Measurements from ENCODE around the gene PPP2R3A.
"Not testable (repeated sequence)": the region's sequence is repeated elsewhere in the genome, so short reads cannot be mapped to it uniquely, and the experiment has no call there.

PPP2R3A gene

DNA sequence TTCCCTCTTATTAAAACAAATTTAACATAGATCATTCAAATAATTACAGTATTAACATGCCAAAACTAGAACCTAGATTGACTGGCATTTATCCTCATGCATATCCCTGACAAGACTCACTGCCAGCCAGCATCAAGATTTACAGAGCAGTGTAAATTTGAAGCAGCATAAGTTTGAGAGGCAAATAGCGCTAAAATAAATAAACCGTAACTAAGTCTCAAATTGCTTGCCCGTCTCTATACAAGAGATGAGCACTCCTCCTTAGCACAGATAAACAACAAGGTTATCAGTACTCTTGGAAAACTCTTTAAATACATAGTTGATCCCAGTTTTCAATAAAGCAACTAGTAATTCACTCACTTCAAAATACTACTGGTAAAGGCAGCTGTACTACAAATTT is 201.0 kb downstream of the PPP2R3A start:
- no peak overlapping the region for H3K9ac ChIP-seq (ENCODE audit: low read length)

GRCh38 chr3:136168236-136168635 is 202.7 kb downstream of the PPP2R3A start:
- H3K4me1 ChIP-seq (ENCODE audit: insufficient read depth, low read length) = peaks cover 27% of the 10 kb centered on the region
- H3K4me3 ChIP-seq (ENCODE audit: low read depth in 1 of 2, low read length in 2 of 2); H3K36me3 ChIP-seq (ENCODE audit: insufficient read depth, low read length); H3K27me3 ChIP-seq (ENCODE audit: control insufficient read depth in 1 of 2, insufficient read depth in 2 of 2, low read length in 2 of 2); H3K9ac ChIP-seq (ENCODE audit: low read length); H3K9me3 ChIP-seq (ENCODE audit: low read length); H3K27ac ChIP-seq (ENCODE audit: low read depth, low read length): not testable (repeated sequence)

More for the DNA sequence above, 201.0 kb downstream of the PPP2R3A start:
- Histone ChIP-seq H3K36me3 (ENCODE audit: insufficient read depth, low read length) (no peaks in the 10 kb centered on the region), H3K4me1 (ENCODE audit: insufficient read depth, low read length) (peaks cover 26% of the 10 kb centered on the region), H3K9me3 (ENCODE audit: low read length) (no peaks in the 10 kb centered on the region), H3K27ac (ENCODE audit: low read depth, low read length) (no peak overlapping the region), H3K4me3 (ENCODE audit: low read depth in 1 of 2, low read length in 2 of 2) (no peak overlapping the region), H3K27me3 (ENCODE audit: control insufficient read depth in 1 of 2, insufficient read depth in 2 of 2, low read length in 2 of 2) (no peaks in the 10 kb centered on the region)

GRCh38 chr3:136171097-136171542 is 205.6 kb downstream of the PPP2R3A start:
- Histone ChIP-seq H3K36me3 (ENCODE audit: insufficient read depth, low read length) (no peaks in the 10 kb centered on the region), H3K4me1 (ENCODE audit: insufficient read depth, low read length) (peaks cover 38% of the 10 kb centered on the region), H3K4me3 (ENCODE audit: low read depth in 1 of 2, low read length in 2 of 2) (no peak overlapping the region), H3K27me3 (ENCODE audit: control insufficient read depth in 1 of 2, insufficient read depth in 2 of 2, low read length in 2 of 2) (no peaks in the 10 kb centered on the region), H3K27ac (ENCODE audit: low read depth, low read length) (no peak overlapping the region), H3K9ac (ENCODE audit: low read length) (no peak overlapping the region), H3K9me3 (ENCODE audit: low read length) (no peaks in the 10 kb centered on the region)

- H3K9ac ChIP-seq (ENCODE audit: low read length) = no peak overlapping the region
- H3K9me3 ChIP-seq (ENCODE audit: low read length) = no peaks in the 10 kb centered on the region
- no peaks in the 10 kb centered on the region for H3K27me3 ChIP-seq (ENCODE audit: control insufficient read depth in 1 of 2, insufficient read depth in 2 of 2, low read length in 2 of 2)
- H3K4me1 ChIP-seq (ENCODE audit: insufficient read depth, low read length) = peaks cover 45% of the 10 kb centered on the region
- no peak overlapping the region for H3K4me3 ChIP-seq (ENCODE audit: low read depth in 1 of 2, low read length in 2 of 2)
- H3K27ac ChIP-seq (ENCODE audit: low read depth, low read length) = no peak overlapping the region
- no peaks in the 10 kb centered on the region for H3K36me3 ChIP-seq (ENCODE audit: insufficient read depth, low read length)
Measured at GRCh38 chr3:136173939-136174490, 208.5 kb downstream of the PPP2R3A start.

DNA sequence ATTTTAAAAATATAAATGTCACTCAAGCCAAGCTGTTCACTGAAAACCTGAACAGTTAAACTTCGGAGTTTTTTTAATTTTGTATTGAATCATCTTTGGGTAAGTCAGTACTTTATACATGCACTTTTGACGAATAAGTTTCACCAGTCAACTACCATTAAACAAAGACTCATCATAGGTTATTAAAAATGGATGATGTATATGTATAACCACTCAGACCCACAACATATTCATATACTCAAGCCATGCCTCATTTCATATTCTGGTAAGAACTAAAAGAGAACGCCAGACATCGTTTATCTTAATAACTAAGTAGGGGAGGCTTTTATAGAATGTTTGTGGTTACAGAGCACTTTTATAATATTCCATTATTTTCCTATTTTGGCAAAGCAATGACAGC is 212.3 kb downstream of the PPP2R3A start:
- no peak overlapping the region for H3K9ac ChIP-seq (ENCODE audit: low read length)
- H3K27ac ChIP-seq (ENCODE audit: low read depth, low read length) = no peak overlapping the region
- H3K4me3 ChIP-seq (ENCODE audit: low read depth in 1 of 2, low read length in 2 of 2) = no peak overlapping the region
- H3K9me3 ChIP-seq (ENCODE audit: low read length) = no peaks in the 10 kb centered on the region
- no peaks in the 10 kb centered on the region for H3K27me3 ChIP-seq (ENCODE audit: control insufficient read depth in 1 of 2, insufficient read depth in 2 of 2, low read length in 2 of 2)
- H3K36me3 ChIP-seq (ENCODE audit: insufficient read depth, low read length) = no peaks in the 10 kb centered on the region
- H3K4me1 ChIP-seq (ENCODE audit: insufficient read depth, low read length) = peaks cover 43% of the 10 kb centered on the region

- H3K27ac ChIP-seq (ENCODE audit: low read depth, low read length) = no peak overlapping the region
- H3K36me3 ChIP-seq (ENCODE audit: insufficient read depth, low read length) = no peaks in the 10 kb centered on the region
- no peaks in the 10 kb centered on the region for H3K27me3 ChIP-seq (ENCODE audit: control insufficient read depth in 1 of 2, insufficient read depth in 2 of 2, low read length in 2 of 2)
- peaks cover 28% of the 10 kb centered on the region for H3K4me1 ChIP-seq (ENCODE audit: insufficient read depth, low read length)
- H3K4me3 ChIP-seq (ENCODE audit: low read depth in 1 of 2, low read length in 2 of 2) = no peak overlapping the region
- H3K9ac ChIP-seq (ENCODE audit: low read length) = no peak overlapping the region
- no peaks in the 10 kb centered on the region for H3K9me3 ChIP-seq (ENCODE audit: low read length)
Measured at GRCh38 chr3:136181741-136182140, 216.2 kb downstream of the PPP2R3A start.

DNA sequence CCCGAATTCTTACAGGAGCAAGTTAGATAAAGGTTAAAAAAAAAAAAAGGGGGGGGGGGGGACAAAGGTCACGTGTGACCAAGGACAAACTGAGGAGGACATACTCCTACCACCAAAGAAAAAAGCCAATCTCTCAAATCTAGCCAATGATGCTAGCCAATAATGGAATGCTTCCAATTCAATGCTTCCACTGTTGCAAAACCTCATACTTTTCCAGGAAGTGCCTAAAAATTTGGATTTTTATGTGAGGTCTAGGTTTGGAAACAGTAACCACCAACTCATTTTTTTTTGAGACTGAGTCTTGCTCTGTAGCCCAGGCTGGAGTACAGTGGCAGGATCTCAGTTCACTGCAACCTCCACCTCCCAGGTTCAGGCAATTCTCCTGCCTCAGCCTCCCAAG is 219.2 kb downstream of the PPP2R3A start:
- Histone ChIP-seq H3K9ac (ENCODE audit: low read length) (no peak overlapping the region), H3K4me1 (ENCODE audit: insufficient read depth, low read length) (peaks cover 41% of the 10 kb centered on the region), H3K27ac (ENCODE audit: low read depth, low read length) (no peak overlapping the region), H3K9me3 (ENCODE audit: low read length) (no peaks in the 10 kb centered on the region), H3K4me3 (ENCODE audit: low read depth in 1 of 2, low read length in 2 of 2) (no peak overlapping the region), H3K36me3 (ENCODE audit: insufficient read depth, low read length) (no peaks in the 10 kb centered on the region), H3K27me3 (ENCODE audit: control insufficient read depth in 1 of 2, insufficient read depth in 2 of 2, low read length in 2 of 2) (no peaks in the 10 kb centered on the region)

- H3K27me3 ChIP-seq (ENCODE audit: control insufficient read depth in 1 of 2, insufficient read depth in 2 of 2, low read length in 2 of 2) = no peaks in the 10 kb centered on the region
- H3K4me1 ChIP-seq (ENCODE audit: insufficient read depth, low read length) = peaks cover 57% of the 10 kb centered on the region
- H3K9me3 ChIP-seq (ENCODE audit: low read length) = no peaks in the 10 kb centered on the region
- no peak overlapping the region for H3K4me3 ChIP-seq (ENCODE audit: low read depth in 1 of 2, low read length in 2 of 2)
- H3K36me3 ChIP-seq (ENCODE audit: insufficient read depth, low read length) = no peaks in the 10 kb centered on the region
- no peak overlapping the region for H3K9ac ChIP-seq (ENCODE audit: low read length)
- H3K27ac ChIP-seq (ENCODE audit: low read depth, low read length) = no peak overlapping the region
Measured at GRCh38 chr3:136186344-136186743, 220.8 kb downstream of the PPP2R3A start.

DNA sequence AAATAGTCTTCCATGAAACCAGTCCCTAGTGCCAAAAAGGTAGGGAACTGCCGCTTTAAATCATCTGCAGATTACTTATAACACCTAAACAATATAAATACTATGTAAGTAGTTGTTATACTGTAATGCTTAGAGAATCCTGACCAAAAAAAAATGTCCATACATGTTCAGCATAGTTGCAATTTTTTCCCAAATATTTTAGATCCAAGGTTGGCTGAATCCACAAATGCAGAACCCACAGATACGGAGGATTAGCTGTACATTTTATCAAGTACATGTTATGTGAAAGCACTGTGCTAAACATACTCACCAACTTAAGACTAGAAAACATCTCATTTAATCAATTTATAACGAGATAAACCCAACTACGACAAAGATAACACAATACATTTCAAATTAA is 221.3 kb downstream of the PPP2R3A start:
- H3K36me3 ChIP-seq (ENCODE audit: insufficient read depth, low read length) = no peaks in the 10 kb centered on the region
- no peak overlapping the region for H3K9ac ChIP-seq (ENCODE audit: low read length)
- H3K9me3 ChIP-seq (ENCODE audit: low read length) = no peaks in the 10 kb centered on the region
- peaks cover 62% of the 10 kb centered on the region for H3K4me1 ChIP-seq (ENCODE audit: insufficient read depth, low read length)
- no peaks in the 10 kb centered on the region for H3K27me3 ChIP-seq (ENCODE audit: control insufficient read depth in 1 of 2, insufficient read depth in 2 of 2, low read length in 2 of 2)
- H3K27ac ChIP-seq (ENCODE audit: low read depth, low read length) = no peak overlapping the region
- no peak overlapping the region for H3K4me3 ChIP-seq (ENCODE audit: low read depth in 1 of 2, low read length in 2 of 2)

DNA sequence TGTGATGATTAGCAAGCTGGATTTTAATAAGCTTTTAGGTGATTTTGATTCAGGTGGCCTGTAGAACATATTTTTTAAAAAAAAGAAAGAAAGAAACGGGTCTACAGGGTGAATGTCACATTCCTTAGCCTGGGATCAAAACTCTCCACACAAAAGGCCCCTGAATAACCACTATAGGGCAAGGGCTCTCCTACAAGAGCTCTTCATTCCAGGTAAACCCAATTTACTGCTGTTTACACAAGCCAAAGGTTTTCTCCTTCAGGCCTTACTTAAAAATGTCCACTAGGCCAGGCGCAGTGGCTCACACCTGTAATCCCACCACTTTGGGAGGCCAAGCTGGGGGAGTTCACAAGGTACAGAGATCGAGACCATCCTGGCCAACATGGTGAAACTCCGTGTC is 222.3 kb downstream of the PPP2R3A start:
- H3K4me3 ChIP-seq (ENCODE audit: low read depth in 1 of 2, low read length in 2 of 2) = no peak overlapping the region
- H3K27ac ChIP-seq (ENCODE audit: low read depth, low read length) = no peak overlapping the region
- H3K27me3 ChIP-seq (ENCODE audit: control insufficient read depth in 1 of 2, insufficient read depth in 2 of 2, low read length in 2 of 2) = no peaks in the 10 kb centered on the region
- H3K9ac ChIP-seq (ENCODE audit: low read length) = no peak overlapping the region
- no peaks in the 10 kb centered on the region for H3K36me3 ChIP-seq (ENCODE audit: insufficient read depth, low read length)
- peaks cover 59% of the 10 kb centered on the region for H3K4me1 ChIP-seq (ENCODE audit: insufficient read depth, low read length)
- H3K9me3 ChIP-seq (ENCODE audit: low read length) = no peaks in the 10 kb centered on the region

- Histone ChIP-seq H3K27ac (ENCODE audit: low read depth, low read length) (no peak overlapping the region), H3K4me3 (ENCODE audit: low read depth in 1 of 2, low read length in 2 of 2) (no peak overlapping the region), H3K9ac (ENCODE audit: low read length) (no peak overlapping the region), H3K9me3 (ENCODE audit: low read length) (no peaks in the 10 kb centered on the region), H3K36me3 (ENCODE audit: insufficient read depth, low read length) (no peaks in the 10 kb centered on the region), H3K4me1 (ENCODE audit: insufficient read depth, low read length) (peaks cover 57% of the 10 kb centered on the region), H3K27me3 (ENCODE audit: control insufficient read depth in 1 of 2, insufficient read depth in 2 of 2, low read length in 2 of 2) (no peaks in the 10 kb centered on the region)
Measured at GRCh38 chr3:136189043-136189442, 223.5 kb downstream of the PPP2R3A start.

DNA sequence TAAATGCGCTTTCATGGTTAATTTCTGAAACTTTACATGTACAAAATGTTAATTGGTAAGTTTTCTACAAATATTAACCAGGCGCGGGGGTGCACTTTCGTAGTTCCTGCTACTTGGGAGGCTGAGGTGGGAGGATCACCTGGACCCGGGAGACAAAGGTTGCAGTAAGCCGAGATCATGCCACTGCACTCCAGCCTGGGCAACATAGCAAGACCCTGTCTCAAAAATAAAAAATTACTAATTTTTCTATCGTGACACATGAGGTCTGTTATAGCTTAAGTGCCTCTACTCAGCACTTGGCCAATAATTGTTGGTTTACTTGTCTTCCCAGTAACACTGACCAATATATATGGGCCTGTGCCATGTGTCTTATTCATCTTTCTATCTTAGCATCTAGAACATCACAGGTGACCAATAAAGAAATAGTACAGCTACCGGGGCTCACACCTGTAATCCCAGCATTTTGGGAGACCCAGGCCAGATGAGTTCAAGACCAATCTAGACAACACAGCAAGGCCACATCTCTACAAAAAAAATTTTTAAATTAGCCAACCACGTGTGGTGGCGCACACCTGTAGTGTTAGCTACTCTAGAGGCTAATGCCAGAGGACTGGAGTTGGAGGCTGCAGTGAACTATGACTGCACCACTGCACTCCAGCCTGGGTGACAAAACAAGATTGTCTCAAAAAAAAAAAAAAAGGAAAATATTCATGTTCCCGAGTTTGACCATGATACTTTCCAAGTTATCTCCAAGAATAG is 224.5 kb downstream of the PPP2R3A start:
- no peaks in the 10 kb centered on the region for H3K36me3 ChIP-seq (ENCODE audit: insufficient read depth, low read length)
- no peaks in the 10 kb centered on the region for H3K9me3 ChIP-seq (ENCODE audit: low read length)
- H3K27me3 ChIP-seq (ENCODE audit: control insufficient read depth in 1 of 2, insufficient read depth in 2 of 2, low read length in 2 of 2) = no peaks in the 10 kb centered on the region
- no peak overlapping the region for H3K9ac ChIP-seq (ENCODE audit: low read length)
- no peak overlapping the region for H3K27ac ChIP-seq (ENCODE audit: low read depth, low read length)
- no peak overlapping the region for H3K4me3 ChIP-seq (ENCODE audit: low read depth in 1 of 2, low read length in 2 of 2)
- H3K4me1 ChIP-seq (ENCODE audit: insufficient read depth, low read length) = peaks cover 57% of the 10 kb centered on the region
